Measurements from ENCODE around the gene THSD7A.

THSD7A gene

DNA sequence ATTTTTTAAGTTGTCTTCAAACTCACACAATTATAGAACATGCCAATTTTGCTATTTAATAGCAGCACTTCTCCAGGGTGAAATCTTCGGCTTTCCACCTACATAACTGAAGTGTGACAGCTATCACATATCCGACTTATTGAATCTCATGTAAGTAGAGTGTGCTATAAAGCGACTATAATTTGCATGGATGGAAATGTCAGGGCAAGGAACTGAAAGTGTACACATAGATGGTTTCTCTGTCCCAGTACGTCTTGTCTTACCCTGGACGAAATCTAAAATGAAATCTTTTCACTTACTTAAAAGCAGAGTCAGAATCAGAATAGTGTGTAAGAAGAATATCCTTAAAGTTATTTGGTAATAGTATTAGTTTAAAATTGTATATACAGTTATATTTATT, 132.3 kb downstream of the THSD7A start:
- no peak for DNase-seq

DNA sequence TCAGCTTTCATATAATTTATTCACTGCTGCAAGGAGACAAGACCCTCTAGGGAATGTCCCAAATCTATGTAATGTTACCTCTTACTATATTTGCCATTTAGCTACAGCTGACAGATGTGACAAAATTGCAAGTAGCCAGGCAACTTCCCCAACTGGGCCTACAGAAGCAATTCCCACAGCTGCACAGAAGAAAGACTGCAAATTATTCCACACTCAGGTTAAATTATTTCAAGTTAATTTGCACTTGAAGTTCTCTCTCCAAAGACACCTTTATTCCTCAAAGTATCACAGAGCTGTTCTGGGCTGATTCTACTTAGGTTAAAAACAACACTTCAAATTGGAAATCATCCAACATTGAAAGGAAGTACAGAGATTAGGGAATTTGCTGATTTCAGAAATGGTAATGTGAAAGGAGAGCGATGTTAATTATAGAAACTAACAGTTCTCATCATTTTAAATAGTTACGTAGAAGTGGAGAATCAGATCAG, 133.6 kb downstream of the THSD7A start:
- DNase-seq = no peak

DNA sequence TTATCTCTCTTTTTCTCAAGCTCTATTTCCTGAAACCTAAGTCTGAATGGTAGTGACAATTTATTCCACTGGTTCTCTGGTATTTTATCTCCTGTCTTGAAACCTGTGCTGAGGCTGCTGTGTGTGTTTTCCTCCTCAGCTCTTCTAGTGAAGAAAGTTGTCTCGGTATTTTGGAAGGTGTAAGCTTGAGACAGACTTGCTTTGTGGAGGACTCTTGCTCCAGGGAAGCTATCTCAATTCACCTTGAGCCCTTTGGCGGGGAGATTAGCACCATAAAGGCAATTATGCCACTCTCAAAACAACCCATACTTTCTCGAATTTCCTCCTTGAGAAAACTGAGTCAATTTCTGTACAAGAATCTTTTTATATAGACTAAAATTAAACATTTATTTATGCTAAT, 141.6 kb downstream of the THSD7A start:
- no peak for DNase-seq

DNA sequence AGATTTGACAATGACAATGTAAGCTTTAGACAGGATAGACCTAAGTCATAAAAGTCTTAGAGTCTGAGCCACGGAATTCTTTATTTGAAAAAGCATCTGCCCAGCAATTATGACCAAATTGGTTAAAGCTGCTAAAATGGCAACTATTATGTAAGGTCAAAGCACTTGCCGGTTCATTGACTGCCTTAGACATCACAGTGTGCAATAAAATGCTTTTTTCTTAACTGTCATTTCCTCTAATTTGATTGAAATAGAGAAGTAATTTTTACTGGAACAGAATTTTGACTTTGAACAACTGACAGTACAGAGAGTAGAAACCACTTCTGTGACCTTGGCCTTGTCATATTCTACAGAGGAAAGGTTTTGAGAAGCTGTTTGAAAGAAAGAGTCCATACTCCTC, 142.9 kb downstream of the THSD7A start:
- DNase-seq = no peak

DNA sequence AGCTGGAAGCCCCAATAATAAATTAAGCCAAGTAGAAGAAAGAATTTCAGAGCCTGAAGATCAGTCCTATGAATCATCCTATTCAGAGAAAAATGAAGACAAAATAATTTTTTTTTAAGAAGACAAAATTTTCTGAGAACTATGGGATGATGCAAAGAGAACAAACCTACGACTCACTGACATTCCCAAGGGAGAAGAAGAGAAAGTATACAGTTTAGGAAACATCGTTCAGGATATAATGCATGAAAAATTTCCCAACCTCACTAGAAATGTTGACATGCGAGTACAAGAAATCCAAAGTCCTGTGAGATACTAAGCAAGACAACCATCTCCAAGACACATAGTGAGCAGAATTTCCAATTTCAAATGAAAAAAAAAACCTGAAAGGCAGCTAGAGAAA, 150.5 kb downstream of the THSD7A start:
- DNase-seq = no peak

DNA sequence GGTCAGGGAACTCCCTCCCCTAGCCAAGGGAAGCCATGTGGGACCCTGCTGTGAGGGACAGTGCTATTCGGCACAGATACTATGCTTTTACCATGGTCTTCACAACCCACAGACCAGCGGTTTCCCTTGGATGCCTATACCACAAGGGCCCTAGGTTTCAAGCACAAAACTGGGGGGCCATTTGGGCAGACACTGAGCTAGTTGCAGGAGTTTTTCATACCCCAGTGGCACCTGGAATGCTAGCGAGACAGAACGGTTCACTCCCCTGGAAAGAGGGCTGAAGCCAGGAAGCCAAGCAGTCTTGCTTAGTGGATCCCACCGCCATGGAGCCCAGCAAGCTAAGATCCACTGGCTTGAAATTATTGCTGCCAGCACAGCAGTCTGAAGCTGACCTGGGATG, 156.8 kb downstream of the THSD7A start:
- no peak for DNase-seq

DNA sequence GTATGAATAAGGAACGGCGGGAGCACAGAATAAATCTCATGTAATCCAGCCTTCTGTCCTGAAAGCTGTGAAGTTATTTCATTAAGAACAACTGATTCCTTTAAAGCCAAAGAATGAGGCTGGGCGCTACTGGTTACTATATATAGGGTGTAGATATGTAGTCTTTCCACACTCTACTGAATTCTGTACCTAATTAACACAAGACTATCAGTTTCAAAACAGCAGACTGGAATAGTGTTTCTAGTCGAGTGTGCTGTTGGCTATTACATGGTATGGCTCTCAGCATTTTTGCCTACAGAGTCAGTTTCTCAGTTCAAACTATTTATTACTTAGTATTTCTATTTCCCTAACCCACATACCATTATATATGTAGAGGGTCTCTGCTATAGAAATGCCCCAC, 163.3 kb downstream of the THSD7A start:
- DNase-seq = no peak

DNA sequence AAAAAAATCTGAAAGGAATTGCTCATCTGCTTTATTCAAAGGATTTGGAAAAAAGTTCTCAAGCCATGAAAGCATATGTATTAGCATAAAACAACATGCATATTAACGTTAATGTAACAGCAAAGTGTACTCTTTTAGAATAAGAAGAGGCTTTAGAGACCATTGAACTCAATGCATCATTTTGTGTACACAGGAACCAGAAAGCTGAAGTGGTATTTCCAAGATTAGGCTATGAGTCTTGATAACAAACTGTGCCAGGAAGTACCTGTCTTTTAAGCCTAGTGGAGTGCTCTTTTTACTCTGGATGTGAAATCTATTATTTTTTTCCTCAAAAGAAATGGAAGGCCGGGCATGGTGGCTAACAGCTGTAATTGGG, 164.2 kb downstream of the THSD7A start:
- DNase-seq = no peak

DNA sequence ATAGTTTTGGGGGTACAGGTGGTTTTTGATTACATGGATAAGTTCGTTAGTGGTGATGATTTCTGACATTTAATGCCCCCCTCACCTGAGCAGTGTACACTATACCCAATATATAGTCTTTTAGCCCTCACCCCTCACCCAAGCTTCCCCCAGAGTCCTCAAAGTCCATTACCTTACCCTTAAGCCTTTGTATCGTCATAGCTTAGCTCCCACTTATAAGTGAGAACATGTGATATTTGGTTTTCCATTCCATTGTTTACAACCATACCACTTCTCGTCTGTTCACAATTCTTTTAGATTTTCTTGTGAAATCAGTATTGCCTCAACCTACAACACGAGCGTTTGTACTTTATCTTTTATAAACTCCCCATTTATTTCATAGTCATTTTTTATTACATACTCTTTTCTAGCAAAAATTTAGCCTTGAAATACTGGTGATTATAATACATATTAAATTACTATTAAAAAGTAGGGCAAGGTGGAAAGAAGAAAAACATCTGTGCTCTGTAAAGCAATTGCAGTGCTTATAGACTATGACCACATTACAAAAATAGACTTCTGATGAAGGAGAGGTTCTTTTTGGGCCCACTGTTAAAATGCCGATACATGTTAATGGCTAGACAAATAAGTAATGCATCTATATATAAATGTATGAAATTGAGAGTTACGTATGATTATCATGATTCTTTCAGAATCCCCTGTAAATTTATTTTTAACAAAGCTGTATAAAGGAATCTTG, 164.8 kb downstream of the THSD7A start:
- no peak for DNase-seq

DNA sequence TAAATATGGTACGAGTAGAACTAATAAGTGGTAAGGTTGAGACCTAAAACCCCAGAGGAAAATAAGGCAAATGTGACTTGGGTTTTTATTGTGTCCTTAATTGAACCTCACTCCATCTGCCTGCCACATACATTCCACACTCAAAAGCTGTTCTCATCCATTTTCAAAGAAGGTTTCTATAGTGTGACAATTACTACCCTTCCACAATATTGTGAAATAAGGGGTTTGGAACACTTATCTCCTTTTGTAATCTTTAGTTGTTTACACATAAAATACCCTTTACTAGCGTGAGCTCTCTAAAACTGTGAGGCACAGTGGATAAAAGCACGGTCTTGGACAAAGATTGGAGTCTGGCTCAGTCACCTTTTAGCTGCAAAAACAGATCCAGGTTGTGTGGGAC, 166.6 kb downstream of the THSD7A start:
- DNase-seq = no peak

DNA sequence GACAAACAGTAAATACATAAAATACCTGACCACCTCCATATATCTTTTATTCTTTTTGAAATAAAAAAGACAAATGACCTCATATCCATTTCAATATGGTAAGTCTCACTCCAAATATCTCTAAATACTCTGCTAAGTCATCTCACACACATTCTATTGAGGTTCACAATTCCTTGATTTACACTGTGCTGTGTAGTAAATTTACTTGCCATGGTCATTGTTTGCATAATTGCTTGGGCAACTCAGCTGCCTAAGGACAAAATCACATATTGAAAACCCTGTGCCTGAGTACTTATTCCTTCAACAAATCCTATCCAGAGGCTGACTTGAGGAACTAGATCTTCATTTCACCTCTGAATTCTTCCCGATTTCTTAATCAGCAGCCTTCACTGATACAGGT, 176.4 kb downstream of the THSD7A start:
- DNase-seq = no peak

DNA sequence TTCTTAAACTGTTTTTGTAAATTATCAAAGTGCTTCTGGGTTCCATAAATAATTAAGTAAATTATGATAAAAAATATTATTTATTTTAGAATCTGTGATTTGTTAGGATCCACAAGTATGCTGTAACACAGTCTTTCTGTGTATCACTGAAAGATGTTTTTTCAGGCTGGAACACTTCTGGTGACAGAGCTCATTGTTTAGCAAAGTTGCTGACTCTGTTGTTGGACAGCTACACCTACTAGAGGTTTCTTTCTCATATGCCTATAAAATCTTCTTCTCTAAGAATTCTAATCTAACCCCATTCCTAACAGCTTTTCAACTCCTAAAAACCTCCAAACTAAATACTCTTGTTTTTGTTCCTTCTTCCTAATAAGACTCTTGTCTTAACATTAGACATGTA, 176.8 kb downstream of the THSD7A start:
- no peak for DNase-seq

DNA sequence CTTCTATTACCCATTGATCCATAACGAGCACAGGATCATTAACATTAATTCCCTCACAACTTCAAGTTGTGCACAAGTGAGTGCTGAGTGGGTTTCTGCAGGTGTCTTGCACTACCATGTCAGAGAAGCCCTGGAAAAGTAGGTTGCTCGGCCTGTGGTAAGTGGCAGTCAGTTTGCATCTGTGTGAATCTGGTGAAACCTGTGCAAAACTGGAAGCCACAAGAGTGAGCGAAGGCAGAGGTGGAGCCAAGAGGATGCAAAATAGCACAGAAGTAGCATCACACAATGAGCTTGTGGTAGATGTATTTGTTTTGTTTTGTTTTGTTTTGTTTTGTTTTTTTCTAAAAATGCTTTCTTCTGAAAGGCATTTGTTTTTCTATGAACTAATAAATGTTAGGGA, 181.5 kb downstream of the THSD7A start:
- DNase-seq = no peak

DNA sequence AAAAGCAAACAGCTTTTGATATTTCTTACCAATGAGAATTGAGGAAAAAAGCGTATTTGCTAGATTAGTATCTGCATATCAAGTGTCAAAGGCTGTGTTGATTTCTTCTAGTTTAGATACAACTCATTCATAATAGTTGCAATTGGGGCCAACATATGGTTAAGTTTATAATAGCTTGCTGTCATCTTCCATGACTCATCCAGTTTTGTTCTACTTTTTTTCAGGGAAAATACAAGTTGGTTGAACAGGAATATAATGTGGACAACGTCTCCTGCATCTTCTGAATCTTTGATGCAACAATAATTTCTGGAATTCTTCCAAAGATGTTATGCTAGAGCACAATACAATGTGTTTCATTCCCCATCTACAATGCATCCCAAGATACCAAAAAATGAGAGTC, 182.0 kb downstream of the THSD7A start:
- DNase-seq = no peak

DNA sequence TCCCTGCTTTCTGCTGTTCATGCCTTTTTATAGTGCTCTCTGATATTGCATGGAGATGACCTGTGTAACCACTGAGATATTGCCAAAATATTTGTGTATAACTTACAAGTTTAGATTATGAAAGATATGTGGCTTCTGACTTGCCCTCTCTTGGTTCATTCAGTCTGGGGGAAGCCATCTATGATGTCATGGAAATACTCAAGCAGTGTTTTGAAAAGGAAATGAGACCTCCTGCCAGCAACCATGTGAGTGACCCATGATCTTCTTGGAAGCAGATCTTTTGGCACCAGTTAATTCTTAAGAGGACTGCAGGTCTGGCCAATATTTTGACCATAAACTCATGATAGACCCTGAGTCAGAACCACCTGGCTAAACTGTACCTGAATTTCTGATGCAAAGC, 183.0 kb downstream of the THSD7A start:
- DNase-seq = no peak

DNA sequence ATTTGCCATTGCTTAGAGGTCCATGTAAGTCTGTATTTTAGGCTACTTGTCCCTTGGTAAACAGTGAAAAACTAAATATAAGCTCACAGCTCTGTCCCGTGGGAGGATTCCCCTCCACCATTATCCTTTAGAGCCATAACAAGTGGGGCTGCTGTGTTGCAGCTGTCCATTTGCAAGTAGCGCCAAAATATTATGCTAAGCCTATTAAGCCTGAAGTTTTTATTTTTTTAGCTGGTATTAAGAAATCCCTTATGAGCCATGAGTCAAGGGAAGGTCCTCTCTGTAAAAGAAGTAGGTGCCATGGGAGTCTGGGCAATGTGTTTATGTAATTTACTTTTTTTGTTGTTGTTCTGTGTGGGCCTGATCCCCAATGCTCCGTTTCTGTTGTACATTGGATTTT, 183.9 kb downstream of the THSD7A start:
- DNase-seq = no peak

DNA sequence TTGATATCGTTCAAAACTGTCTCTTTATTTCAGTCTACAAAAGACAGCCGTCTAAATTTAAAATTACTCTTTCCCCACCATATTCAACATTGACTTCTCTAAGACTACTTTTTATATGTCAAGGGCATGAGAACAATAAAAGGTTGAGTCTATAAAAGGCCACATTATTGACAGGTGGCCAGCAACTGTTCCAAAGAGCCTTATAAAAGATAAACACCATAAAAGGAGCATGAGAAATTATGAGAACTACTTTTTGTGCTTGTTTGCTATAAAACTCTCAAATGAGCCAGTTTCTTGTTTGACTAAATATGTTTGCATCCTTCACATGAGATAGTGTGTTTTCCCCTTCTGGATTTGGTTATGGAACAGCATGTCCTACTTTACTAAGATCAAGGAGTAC, 189.2 kb downstream of the THSD7A start:
- DNase-seq = no peak

DNA sequence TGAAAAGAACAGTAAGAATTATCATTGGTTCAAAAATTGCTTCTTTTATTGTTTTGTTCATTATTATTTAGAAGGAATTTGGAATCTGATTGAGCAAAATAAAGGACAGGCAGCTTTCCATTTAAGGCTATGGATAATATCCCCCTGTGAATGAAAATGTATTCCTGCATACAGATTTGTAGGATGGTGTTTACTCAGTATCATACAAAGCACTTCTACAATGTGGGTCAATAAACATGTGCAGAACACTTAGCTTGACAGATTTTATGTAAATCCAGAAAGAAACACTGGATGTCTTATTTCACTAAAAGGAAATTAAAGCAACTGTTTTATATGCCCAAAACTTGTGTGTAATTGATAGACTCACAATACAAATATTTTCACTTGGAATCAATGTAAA, 189.7 kb downstream of the THSD7A start:
- DNase-seq = no peak

DNA sequence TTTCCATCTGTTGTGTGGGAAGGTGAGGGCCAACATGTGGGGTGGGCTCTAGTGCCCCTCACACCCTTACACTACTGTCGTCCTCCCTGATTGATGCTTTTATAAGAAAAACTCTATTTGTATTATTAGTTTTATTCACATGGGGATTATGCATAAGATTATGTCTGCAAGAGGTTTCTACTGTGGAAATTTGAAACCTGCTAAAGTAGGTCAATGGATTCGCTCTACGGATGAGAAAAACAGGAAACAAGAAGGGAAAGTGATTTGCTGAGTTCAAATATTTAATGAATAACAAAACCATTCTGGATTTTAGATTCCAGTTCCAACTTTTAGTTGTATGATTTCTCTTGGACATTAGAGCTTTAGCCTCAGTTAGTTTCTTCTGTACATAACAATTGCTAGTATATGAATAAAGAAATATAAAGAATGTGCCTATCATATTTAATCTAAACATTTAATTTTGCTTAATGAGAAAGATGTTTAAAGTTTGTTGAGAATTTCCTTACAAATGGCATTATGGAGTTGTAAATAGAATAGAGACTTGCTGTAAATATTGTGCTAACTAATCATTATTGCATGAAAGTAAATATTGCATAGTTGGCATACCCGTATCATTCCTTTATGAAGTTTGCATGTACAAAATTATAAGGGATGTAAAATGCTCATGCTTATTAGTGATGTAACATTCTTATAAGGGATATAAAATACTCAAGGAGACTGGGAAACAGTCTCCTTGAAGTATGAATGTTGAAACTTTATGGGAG, 193.8 kb downstream of the THSD7A start:
- DNase-seq = no peak

DNA sequence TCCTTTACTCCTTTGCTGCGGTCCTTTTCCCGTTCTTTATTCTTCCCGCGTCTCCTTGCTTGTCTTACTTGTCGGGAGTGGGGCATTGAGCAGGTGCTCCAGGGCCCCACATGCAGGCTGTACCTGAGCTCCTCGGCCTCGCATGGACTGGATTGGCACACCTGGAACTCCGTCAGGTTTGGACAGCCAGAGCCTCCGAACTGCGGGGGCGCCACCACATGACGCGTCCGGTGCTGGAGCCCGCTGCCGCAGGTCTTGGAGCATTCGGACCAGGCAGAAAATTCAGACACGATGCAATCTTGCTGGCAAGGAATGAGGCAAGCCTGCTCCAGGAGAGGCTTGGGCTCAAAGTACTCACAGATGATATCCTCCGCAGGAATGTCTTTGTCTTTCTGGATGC, 195.7 kb downstream of the THSD7A start:
- DNase-seq = no peak

DNA sequence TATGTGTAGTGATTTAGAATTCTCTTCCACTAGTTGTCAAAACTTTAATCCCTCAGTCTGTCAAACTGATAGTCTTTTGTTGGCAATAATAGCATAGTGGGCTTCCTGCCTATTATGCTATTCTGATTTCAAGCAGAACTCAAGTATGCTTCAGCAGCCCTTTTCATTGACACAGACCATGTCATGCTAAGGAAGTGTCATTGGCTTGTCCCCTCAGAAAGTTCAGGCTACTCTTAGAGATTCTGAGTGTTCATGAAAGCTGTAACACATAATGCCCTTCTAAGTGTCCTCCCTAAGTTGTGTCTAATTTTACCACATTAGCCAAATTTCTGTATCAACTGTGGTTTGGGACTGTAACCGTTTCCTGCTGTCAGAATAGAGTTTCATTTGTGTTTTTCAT, 198.7 kb downstream of the THSD7A start:
- no peak for DNase-seq

DNA sequence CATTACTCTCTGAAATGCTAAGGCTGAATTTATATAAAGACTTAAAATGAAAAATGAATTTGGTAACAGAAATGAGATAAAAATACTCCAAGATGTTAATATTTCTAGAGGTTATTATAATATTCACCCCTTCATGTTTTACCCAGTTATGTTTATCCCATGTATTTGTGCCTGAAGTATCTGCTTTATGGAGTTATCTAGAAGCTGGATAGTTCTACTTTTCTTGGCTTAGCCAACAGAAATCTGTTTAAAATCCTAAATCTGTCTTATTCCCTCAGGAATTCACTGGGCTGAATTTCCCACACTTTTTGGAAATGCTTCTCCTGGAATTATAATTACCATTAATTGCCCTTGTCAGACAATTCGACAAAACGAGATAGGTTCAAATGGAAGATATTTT, 201.6 kb downstream of the THSD7A start:
- no peak for DNase-seq

DNA sequence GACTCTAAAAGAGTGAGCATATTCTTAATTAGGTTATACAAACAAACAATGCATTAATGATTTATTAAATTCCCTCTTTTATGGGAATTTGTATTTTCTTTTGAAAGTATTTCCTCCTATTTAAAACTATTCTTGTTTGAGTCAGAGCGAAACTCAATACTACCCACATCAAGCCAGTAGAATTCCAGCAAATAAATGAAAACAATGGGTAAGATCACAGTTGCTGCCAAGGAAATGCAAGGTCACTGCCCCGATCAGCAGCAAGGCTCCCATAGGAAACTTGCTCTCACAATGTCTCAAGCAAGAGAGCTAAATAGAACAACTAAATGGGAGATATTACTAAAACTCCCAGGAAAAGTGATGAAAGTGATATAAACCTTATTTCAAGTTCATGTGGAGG, 206.3 kb downstream of the THSD7A start:
- DNase-seq = no peak

DNA sequence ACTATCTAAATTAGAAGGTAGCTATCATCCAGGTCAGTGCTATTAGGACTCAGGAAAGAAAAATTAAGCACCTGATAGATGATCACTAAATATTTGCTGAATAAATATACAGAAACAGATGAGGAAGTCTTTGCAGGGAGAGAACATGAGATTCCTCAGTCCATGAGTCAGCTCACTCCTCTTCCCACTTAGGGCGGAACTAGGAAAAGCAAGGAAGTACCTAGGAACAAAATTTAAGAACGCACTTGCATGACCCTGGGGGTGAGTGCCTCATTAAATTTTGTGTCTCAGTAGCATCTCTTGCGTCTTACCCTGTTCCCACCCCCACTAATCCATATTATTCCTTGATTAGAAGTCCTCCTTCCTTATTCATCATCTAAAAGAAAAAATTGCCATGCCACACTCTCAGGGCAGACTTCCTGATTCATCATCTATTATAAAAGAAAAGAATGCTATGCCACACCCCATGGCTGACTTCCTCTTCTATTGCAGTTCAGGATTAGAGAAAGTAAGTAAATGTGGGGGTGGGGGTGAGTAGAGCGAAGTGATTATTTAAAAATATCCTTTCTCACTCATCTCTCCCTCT, 208.8 kb downstream of the THSD7A start:
- DNase-seq = no peak
